WERI-Rb-1 (cell line): ENCODE data around the gene BCDIN3D.

Experiments
- DNase-seq: peaks from one replicate; pipeline ENCODE4 v3.0.0-alpha.2; 2020
- H3K27ac ChIP-seq: fragments of 250-450 bp; sonication (Bioruptor Pico); 2 replicates; pipeline ENCODE4 v1.5.1; 2020; ENCODE audit warnings: mild to moderate bottlenecking, moderate library complexity
- H3K27me3 ChIP-seq: fragments of 250-450 bp; sonication (Bioruptor Pico); 2 replicates; pipeline ENCODE4 v1.5.1; 2021; ENCODE audit warnings: mild to moderate bottlenecking, low read depth, moderate library complexity; ENCODE audit not compliant: insufficient read depth, severe bottlenecking
- H3K36me3 ChIP-seq: fragments of 250-450 bp; sonication (Bioruptor Pico); 2 replicates; pipeline ENCODE4 v1.5.1; 2020; ENCODE audit warnings: mild to moderate bottlenecking, moderate library complexity
- H3K4me3 ChIP-seq: 2 replicates; pipeline ENCODE4 v1.5.1; 2011; ENCODE audit warnings: low read depth, mild to moderate bottlenecking, control low read depth, low read length
- H3K9me3 ChIP-seq: fragments of 250-450 bp; sonication (Bioruptor Pico); 2 replicates; pipeline ENCODE4 v1.5.1; 2021; ENCODE audit warnings: mild to moderate bottlenecking, moderate library complexity; ENCODE audit not compliant: severe bottlenecking
- CTCF ChIP-seq: IDR thresholded peaks from 2 replicates; pipeline ENCODE4 v1.5.1; 2011; ENCODE audit warnings: low read depth, mild to moderate bottlenecking, control low read depth, inconsistent platforms, low read length

Gene BCDIN3D

GRCh38 chr12:49790741-49791555 is 52.0 kb downstream of the BCDIN3D start:
- no peak overlapping the region for H3K27ac ChIP-seq
- H3K36me3 ChIP-seq: no peaks in the 10 kb centered on the region
- H3K9me3 ChIP-seq: peaks cover 4% of the 10 kb centered on the region
- H3K4me3 ChIP-seq: no peak overlapping the region
- DNase-seq: no peak
- no peaks in the 10 kb centered on the region for H3K27me3 ChIP-seq
- TF ChIP-seq CTCF: no peak

DNA sequence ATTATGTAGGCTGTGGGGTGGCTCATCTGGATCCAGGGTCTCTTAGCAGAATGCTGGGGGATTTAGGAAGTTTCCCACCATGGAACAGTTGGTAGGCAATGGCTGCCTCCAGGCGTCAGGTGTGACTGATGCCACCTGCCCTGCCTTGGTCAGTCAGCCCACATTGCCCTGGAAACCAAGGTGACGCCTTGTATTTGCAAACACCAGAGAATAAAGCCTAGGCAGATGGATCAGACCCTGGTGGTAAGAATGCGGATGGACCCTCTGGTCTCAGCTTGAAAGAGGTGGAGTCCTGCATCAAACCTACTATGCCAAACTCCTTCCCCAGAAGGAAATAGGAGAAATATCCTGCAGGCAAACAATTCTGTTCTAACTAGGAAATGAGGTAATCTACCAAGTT is 52.9 kb downstream of the BCDIN3D start:
- no peak for DNase-seq
- H3K4me3 ChIP-seq: no peak overlapping the region
- 0 out of 2 replicates have a peak, but pooled peaks have one; percentile 5 for TF ChIP-seq CTCF
- H3K9me3 ChIP-seq: peaks cover 4% of the 10 kb centered on the region
- no peaks in the 10 kb centered on the region for H3K36me3 ChIP-seq
- H3K27ac ChIP-seq: no peak overlapping the region
- no peaks in the 10 kb centered on the region for H3K27me3 ChIP-seq

- no peaks in the 10 kb centered on the region for H3K27me3 ChIP-seq
- H3K36me3 ChIP-seq: no peaks in the 10 kb centered on the region
- no peak for TF ChIP-seq CTCF
- no peak for DNase-seq
- peaks cover 4% of the 10 kb centered on the region for H3K9me3 ChIP-seq
- no peak overlapping the region for H3K27ac ChIP-seq
- H3K4me3 ChIP-seq: no peak overlapping the region
Observed at GRCh38 chr12:49787672-49788071, 55.2 kb downstream of the BCDIN3D start.
